Caco-2 (cell line): ENCODE data around the gene PUM1. TPM values are rescaled to one million over a fixed set of nuclear protein-coding genes. Genes with fewer than 3 reads are reported as not detected.
A peak's percentile ranks its signal among the peaks of the same experiment; 100 is the strongest.

Experiments used
- BruUV-seq: library from RNA; stranded (reverse); fragments of 400-500 nt; replicated peaks from 2 replicates; lab custom pipeline; 2021; lab: Mats Ljungman, UMichigan
- CTCF ChIA-PET: fragments of 300-600 bp; sonication (Branson Sonifier 250); formaldehyde crosslinking; loops from one replicate; lab custom pipeline; 2022; ENCODE audit warnings: antibody characterized with exemption; lab: Charles Lee
- POLR2A ChIA-PET: fragments of 300-600 bp; sonication (Branson Sonifier 250); formaldehyde crosslinking; loops from one replicate; lab custom pipeline; 2022; ENCODE audit warnings: antibody characterized with exemption; lab: Charles Lee
- DNase-seq, 2 experiments: peaks; one replicate each; pipeline versions ENCODE4 v3.0.0 to v3.0.0-alpha.2; 2020 to 2022
- H3K27me3 ChIP-seq: replicated peaks from 2 replicates; pipeline ENCODE4 v1.6.0; 2011; ENCODE audit warnings: low read length; ENCODE audit not compliant: control insufficient read depth, insufficient read depth
- H3K36me3 ChIP-seq: 2 replicates; pipeline ENCODE4 v1.5.1; 2011; ENCODE audit warnings: low read length; ENCODE audit not compliant: control insufficient read depth, insufficient read depth
- H3K4me1 ChIP-seq: fragments of 250-450 bp; sonication (Bioruptor Pico); 2 replicates; pipeline ENCODE4 v1.5.1; 2020; ENCODE audit warnings: mild to moderate bottlenecking
- H3K4me3 ChIP-seq: 2 replicates; pipeline ENCODE4 v1.5.1; 2011; ENCODE audit warnings: low read depth, mild to moderate bottlenecking, control low read depth, low read length
- H3K9me3 ChIP-seq: fragments of 250-450 bp; sonication (Bioruptor Pico); 2 replicates; pipeline ENCODE4 v1.5.1; 2020; ENCODE audit warnings: mild to moderate bottlenecking, moderate library complexity
- H3K27ac Mint-ChIP-seq: one replicate; pipeline ENCODE4 v1.8.0; 2022; ENCODE audit warnings: mixed read lengths; ENCODE audit not compliant: unreplicated experiment
- H3K27me3 Mint-ChIP-seq: one replicate; pipeline ENCODE4 v1.8.0; 2022; ENCODE audit warnings: mixed read lengths; ENCODE audit not compliant: insufficient read depth, unreplicated experiment
- H3K36me3 Mint-ChIP-seq: one replicate; pipeline ENCODE4 v1.8.0; 2022; ENCODE audit warnings: mild to moderate bottlenecking, mixed read lengths; ENCODE audit not compliant: insufficient read depth, unreplicated experiment
- H3K4me1 Mint-ChIP-seq: one replicate; pipeline ENCODE4 v1.8.0; 2022; ENCODE audit warnings: low read depth, mixed read lengths; ENCODE audit not compliant: unreplicated experiment
- H3K4me3 Mint-ChIP-seq: one replicate; pipeline ENCODE4 v1.8.0; 2022; ENCODE audit warnings: mild to moderate bottlenecking, moderate library complexity, mixed read lengths; ENCODE audit not compliant: unreplicated experiment
- H3K9me3 Mint-ChIP-seq: one replicate; pipeline ENCODE4 v1.8.0; 2022; ENCODE audit warnings: mixed read lengths; ENCODE audit not compliant: unreplicated experiment
- intact Hi-C: fragments of 100-400 bp; cut with micrococcal nuclease; formaldehyde crosslinking; loops from one replicate; pipeline ENCODE4 v1.10.0; 2022; ENCODE audit not compliant: unreplicated experiment
- total RNA-seq: library from RNA; stranded (reverse); gene quantifications from 2 replicates; pipeline ENCODE4 v1.2.3, GENCODE V29; 2022
- TF ChIP-seq, protein P1 (sequence below), 2 experiments: fragments of 200-600 bp in 1 of 2; IDR thresholded peaks; 1 replicate in 1 of 2; 2 replicates in 1 of 2; pipeline versions ENCODE4 v1.5.1 to v1.8.0; 2011 to 2022; ENCODE audit warnings: antibody characterized with exemption in 1 of 2, control low read depth in 1 of 2, inconsistent platforms in 1 of 2, low read depth in 1 of 2, low read length in 1 of 2, mild to moderate bottlenecking in 1 of 2, moderate library complexity in 1 of 2; ENCODE audit not compliant: insufficient read depth in 1 of 2, severe bottlenecking in 1 of 2, unreplicated experiment in 1 of 2

PUM1 gene
- total RNA-seq, 1 experiment from 2014 or later, result 93.7 TPM

DNA sequence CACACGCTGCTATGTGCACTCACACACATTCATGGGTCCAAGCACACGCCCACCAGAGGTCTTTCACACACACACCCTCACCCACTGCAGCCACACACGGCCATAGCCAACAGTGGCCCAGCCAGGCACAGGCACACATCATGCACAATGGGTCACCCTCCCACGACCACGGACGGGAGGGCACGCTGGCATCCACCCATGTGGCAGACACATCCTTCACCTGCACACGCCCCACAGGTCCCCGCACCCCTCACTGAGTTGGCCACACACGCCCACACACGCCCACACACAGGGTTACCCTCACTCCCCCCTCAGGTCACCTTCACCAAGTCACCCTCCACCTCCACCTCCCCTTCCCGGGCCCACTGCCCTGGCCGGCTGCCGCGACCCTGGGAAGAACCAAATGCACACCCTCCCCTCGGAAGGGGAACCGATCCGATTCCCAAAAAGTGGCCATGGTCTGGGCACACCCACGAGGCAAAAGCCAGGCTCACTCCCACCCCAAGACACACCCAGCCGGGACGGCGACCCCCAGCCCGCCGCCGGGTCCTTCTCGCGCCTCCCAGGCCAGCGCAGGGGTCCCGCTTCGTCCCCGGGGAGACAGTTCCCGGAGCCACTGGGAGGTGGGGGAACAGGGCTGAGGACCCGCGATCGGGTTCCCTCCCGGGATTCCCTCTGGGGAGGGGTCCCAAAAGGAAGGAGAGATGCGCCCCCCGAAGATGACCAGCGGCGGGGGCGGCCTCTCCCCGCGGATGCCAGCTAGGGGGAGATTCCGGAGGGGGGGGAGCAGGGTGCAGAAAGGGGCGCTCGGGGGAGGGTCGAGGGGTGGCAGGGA, 157.8 kb downstream of the PUM1 start:
- ChIA-PET CTCF (no interaction called here), POLR2A (no interaction called here)
- Histone ChIP-seq H3K36me3 (no peaks in the 10 kb centered on the region), H3K9me3 (no peaks in the 10 kb centered on the region), H3K4me3 (peak overlapping the region; percentile 21), H3K27me3 (no peaks in the 10 kb centered on the region; the same call in 1 of the 2 replicates), H3K4me1 (no peaks in the 10 kb centered on the region)
- Mint-ChIP-seq H3K4me3 (peak overlapping the region; percentile 60), H3K27me3 (no peaks in the 10 kb centered on the region), H3K27ac (no peak overlapping the region), H3K9me3 (no peaks in the 10 kb centered on the region), H3K36me3 (no peaks in the 10 kb centered on the region), H3K4me1 (no peaks in the 10 kb centered on the region)
- TF ChIP-seq, protein P1, sequence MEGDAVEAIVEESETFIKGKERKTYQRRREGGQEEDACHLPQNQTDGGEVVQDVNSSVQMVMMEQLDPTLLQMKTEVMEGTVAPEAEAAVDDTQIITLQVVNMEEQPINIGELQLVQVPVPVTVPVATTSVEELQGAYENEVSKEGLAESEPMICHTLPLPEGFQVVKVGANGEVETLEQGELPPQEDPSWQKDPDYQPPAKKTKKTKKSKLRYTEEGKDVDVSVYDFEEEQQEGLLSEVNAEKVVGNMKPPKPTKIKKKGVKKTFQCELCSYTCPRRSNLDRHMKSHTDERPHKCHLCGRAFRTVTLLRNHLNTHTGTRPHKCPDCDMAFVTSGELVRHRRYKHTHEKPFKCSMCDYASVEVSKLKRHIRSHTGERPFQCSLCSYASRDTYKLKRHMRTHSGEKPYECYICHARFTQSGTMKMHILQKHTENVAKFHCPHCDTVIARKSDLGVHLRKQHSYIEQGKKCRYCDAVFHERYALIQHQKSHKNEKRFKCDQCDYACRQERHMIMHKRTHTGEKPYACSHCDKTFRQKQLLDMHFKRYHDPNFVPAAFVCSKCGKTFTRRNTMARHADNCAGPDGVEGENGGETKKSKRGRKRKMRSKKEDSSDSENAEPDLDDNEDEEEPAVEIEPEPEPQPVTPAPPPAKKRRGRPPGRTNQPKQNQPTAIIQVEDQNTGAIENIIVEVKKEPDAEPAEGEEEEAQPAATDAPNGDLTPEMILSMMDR (IDR thresholded peaks at IDR 0.05; ENCODE audit: insufficient read depth in 1 of 2, low read depth in 1 of 2, low read length in 1 of 2, severe bottlenecking in 1 of 2, unreplicated experiment in 1 of 2), result no peak
- intact Hi-C loops, result no loop called here
- no peak for DNase-seq
- no TSS peak for BruUV-seq

DNA sequence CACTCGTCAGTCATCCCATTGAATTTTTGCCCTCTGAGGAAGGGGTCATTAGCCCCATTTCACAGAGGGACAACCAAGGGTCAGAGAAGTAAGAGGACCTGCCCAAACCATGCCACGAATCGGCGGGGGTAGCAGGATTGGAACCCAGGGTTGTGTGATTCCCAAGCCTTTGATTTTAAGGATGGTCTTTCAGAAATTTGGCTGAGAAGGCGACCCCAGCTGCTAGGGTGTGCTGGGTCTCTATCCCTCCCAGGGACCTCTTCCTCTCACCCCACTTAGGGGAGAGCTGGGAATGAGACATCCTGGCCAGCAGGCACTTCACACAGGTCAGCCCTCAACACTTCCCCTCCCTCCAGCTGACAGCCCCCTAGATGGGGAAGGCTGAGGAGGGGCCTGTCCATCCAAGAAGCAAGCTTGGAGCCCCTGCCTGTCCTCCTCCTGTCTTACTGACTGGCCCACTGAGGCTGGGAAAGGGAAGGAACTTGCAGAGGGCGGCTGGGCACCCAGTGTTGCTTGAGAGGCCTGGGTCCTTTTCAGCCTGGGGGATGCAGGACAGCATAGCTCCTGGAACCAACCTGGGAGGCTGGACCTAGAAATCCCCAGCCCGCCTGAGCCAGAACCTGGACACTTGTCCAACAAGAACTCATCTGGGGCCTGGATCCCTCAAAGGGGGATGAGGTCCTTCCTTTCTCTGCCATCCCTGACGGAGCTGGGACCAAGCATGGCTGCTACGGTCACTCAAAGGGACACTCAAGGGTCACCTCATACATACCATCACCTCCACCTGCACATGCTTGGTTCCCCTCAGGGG, 158.7 kb downstream of the PUM1 start:
- H3K36me3 Mint-ChIP-seq, result no peaks in the 10 kb centered on the region
- no peak overlapping the region for H3K4me3 ChIP-seq
- no peak overlapping the region for H3K27ac Mint-ChIP-seq
- TF ChIP-seq, protein P1 (IDR thresholded peaks at IDR 0.05; ENCODE audit: insufficient read depth in 1 of 2, low read depth in 1 of 2, low read length in 1 of 2, severe bottlenecking in 1 of 2, unreplicated experiment in 1 of 2), result no peak
- peak overlapping the region; percentile 60 for H3K4me3 Mint-ChIP-seq
- DNase-seq, result no peak
- POLR2A ChIA-PET, result no interaction called here
- H3K27me3 Mint-ChIP-seq, result no peaks in the 10 kb centered on the region
- intact Hi-C loops, result no loop called here
- H3K9me3 ChIP-seq, result no peaks in the 10 kb centered on the region
- no peaks in the 10 kb centered on the region for H3K4me1 ChIP-seq
- no peaks in the 10 kb centered on the region for H3K9me3 Mint-ChIP-seq
- no TSS peak for BruUV-seq
- no peaks in the 10 kb centered on the region for H3K36me3 ChIP-seq
- H3K4me1 Mint-ChIP-seq, result no peaks in the 10 kb centered on the region
- CTCF ChIA-PET, result no interaction called here
- H3K27me3 ChIP-seq, result no peaks in the 10 kb centered on the region; the same call in 1 of the 2 replicates

DNA sequence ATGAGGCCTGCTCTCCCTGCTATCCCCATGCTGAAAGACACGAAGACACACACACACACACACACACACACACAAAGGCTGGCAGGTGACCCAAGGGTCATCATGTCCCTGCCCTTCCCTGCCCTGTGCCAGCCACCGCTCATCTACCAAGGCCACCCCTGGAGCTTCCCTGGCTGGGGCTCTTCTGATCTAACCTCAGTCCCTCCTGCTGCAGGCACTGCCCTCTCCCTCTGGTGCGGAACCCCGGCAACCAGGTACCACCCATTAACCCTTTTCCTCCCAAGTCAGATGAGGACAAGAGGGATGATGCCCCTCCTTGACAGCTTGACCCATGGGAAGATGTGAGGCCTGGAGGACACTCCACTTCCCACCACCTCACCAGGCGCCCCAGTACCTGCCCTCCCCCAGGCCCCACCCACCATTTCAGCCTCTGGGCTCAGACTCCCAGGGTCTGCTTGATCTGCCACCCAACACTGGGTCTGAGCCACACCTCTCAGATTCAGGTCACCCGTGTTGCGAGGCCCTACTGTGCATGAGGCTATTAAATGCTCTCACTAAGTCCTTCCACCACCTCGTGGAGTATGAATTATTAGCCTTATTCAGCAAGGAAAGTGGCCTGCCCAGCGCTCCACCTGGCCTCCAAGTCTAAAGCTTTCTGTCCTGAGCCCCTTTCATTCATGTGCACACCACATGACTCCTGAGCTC, 159.4 kb downstream of the PUM1 start:
- Mint-ChIP-seq H3K27me3 (no peaks in the 10 kb centered on the region), H3K4me3 (no peak overlapping the region), H3K9me3 (no peaks in the 10 kb centered on the region), H3K36me3 (no peaks in the 10 kb centered on the region), H3K27ac (no peak overlapping the region), H3K4me1 (no peaks in the 10 kb centered on the region)
- Histone ChIP-seq H3K4me3 (no peak overlapping the region), H3K27me3 (no peaks in the 10 kb centered on the region; the same call in 1 of the 2 replicates), H3K4me1 (no peaks in the 10 kb centered on the region), H3K9me3 (no peaks in the 10 kb centered on the region), H3K36me3 (no peaks in the 10 kb centered on the region)
- ChIA-PET CTCF (no interaction called here), POLR2A (no interaction called here)
- no TSS peak for BruUV-seq
- TF ChIP-seq, protein P1 (IDR thresholded peaks at IDR 0.05; ENCODE audit: insufficient read depth in 1 of 2, low read depth in 1 of 2, low read length in 1 of 2, severe bottlenecking in 1 of 2, unreplicated experiment in 1 of 2), result no peak
- intact Hi-C loops, result no loop called here
- DNase-seq, result no peak
